Fibroblast of pulmonary artery (primary cell): ENCODE data around the gene PEAK3.

Experiments used
- DNase-seq: peaks from one replicate; pipeline ENCODE4 v3.0.0-alpha.2; 2010; ENCODE audit warnings: low read depth
- H3K4me3 ChIP-seq: replicated peaks from 2 replicates; pipeline ENCODE4 v1.5.1; 2011; ENCODE audit warnings: low read depth, mild to moderate bottlenecking, control low read depth, low read length, moderate library complexity
- TF ChIP-seq, protein P1 (sequence below): IDR thresholded peaks from 2 replicates; pipeline ENCODE4 v1.5.1; 2011; ENCODE audit warnings: mild to moderate bottlenecking, control low read depth, low read length, inconsistent platforms; ENCODE audit errors: missing control alignments

Gene PEAK3

DNA sequence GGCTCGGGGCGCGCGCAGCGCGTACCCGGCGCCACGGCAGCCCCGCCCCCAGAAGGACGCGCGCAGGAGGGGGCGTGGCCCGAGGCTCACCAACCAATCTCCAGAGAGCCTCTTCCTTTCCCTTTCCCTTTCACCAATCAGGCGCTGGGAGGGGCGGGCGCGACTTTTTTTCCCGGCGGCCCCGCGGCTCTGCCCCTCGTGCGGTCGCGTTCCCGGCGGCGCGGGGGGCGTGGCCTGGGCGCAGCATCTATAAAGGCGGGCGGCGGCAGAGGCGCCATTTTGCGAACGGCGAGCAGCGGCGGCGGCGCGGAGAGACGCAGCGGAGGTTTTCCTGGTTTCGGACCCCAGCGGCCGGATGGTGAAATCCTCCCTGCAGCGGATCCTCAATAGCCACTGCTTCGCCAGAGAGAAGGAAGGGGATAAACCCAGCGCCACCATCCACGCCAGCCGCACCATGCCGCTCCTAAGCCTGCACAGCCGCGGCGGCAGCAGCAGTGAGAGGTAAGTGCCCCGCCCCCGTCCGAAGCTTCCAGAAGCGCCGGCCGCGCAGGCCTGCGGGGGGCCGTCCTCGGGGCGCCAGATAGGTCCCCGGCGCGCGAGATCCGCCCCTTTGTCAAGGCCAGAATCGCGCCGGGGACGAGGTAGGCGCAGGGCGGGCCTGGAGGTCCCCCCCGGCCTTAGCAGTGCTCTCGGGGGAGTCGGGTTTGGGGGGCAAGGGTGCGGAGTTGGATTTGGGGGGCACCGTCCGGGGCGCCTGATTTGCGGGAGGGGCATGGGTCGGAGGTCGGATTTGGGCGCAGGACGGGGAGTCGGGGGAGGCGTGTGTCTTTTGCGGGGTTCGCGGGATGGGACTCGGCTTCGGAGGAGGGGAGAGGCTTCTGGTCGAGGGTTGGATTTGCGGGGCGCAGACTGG is 12.5 kb downstream of the PEAK3 start:
- peak; percentile 97 for DNase-seq
- peak overlapping the region; percentile 97 for H3K4me3 ChIP-seq
- TF ChIP-seq, protein P1, sequence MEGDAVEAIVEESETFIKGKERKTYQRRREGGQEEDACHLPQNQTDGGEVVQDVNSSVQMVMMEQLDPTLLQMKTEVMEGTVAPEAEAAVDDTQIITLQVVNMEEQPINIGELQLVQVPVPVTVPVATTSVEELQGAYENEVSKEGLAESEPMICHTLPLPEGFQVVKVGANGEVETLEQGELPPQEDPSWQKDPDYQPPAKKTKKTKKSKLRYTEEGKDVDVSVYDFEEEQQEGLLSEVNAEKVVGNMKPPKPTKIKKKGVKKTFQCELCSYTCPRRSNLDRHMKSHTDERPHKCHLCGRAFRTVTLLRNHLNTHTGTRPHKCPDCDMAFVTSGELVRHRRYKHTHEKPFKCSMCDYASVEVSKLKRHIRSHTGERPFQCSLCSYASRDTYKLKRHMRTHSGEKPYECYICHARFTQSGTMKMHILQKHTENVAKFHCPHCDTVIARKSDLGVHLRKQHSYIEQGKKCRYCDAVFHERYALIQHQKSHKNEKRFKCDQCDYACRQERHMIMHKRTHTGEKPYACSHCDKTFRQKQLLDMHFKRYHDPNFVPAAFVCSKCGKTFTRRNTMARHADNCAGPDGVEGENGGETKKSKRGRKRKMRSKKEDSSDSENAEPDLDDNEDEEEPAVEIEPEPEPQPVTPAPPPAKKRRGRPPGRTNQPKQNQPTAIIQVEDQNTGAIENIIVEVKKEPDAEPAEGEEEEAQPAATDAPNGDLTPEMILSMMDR, result no peak

DNA sequence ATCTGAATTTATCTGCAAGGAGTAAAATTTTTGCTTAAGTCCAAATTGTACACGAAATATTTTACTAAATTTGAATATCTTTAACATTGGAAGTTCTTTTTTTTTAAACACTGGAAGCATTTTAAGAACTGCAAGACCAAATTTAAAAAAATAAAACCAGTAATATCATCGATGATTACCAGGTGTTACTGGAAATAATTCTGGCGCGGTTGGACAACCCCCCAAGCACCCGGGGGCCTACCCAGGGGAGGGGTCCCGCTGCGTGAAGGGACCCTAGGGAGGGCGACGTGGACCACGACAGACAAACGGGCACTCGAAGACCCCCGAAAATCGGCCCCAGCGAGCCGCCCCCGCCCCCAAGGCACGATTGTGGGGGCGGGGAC is 13.1 kb downstream of the PEAK3 start:
- peak overlapping the region; percentile 68 for H3K4me3 ChIP-seq
- DNase-seq, result no peak
- TF ChIP-seq, protein P1, result no peak

DNA sequence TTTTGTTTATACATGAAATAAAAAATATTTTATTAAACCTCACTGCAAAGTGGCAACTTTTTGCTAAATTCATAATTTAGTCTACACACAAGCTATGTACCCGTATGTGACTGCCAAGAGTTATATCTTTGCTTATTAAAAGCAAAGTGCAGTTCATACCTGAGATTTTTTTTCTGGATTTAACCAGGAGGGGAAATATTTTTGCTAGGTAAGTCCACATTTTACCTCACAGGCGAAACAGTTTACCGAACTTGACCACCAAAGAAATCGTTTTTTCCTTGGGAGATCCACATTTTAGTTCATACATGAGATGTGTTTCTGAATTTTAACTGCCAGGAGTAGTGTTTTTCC is 13.5 kb downstream of the PEAK3 start:
- DNase-seq, result no peak
- TF ChIP-seq, protein P1, result no peak
- peak overlapping the region; percentile 68 for H3K4me3 ChIP-seq

DNA sequence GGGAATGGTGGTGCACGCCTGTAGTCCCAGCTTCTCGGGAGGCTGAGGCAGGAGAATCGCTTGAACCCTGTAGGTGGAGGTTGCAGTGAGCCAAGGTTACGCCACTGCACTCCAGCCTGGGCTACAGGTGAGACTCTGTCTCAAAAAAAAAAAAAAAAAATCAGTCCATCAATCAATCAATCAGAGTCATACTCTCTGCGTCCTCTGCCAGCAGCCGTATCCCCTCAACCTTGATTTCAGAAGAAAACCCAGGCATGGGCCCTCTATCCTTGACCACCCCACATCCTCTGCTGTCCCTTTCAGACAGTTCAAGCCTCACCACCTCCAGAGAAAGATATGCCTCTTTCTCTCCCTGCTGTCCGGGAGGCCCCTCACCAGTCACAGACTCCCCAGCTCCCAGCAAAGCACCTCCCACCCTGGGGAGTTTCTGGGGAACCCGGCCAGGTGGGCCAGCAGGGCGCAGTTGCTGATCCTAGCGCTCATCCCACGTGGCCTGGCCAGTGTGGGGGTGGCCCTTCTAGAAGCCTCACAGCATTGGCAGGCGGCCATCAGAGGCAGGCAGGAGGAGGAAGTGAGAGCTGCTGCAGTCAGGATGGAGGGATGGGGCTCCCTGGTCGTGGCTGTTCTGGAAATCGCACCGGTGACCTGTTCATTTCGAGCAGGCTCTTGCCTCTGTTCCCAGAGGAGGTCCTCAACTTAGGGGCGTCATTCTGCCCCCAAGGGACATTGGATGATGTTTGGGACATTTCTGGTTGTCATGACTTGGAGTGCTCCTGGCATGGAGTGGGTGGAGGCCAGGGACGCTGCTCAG is 15.6 kb downstream of the PEAK3 start:
- no peak overlapping the region for H3K4me3 ChIP-seq
- DNase-seq, result peak; percentile 82
- TF ChIP-seq, protein P1, result no peak

DNA sequence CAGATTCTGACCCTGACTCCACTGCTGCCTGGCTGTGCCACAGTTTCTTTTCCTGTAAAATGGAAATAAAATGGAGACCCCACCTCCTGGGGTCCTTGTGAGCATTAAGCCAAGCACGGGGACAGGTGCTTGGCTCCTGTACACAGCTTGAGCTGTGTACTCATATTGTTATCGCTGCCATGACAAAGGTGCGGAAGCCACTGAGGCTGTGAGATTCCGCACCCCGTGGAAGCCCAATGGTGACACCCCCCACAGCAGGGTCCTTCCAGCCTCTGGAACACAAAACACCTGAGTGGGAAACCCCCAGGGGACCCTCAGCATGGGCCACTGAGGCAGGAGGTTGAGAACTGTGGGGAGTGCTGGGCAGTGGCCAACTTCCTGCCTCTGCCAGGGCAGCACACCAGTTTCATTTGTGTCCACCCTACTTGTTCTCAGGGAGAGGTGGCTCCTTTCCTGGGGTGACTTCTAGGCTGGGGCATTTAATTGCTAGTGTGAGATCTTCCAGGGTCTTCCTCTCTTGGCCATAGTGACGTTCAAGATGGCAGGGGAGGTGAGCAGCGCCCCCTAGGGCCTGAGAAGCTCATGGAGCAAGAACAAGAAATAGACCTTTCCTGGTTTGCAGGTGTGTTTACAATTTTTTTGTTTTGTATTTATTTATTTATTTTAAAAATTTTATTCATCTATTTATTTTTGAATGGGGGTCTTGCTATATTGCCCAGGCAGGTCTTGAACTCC is 20.4 kb downstream of the PEAK3 start:
- H3K4me3 ChIP-seq, result no peak overlapping the region
- peak; percentile 38 for DNase-seq
- TF ChIP-seq, protein P1, result peak; percentile 67

DNA sequence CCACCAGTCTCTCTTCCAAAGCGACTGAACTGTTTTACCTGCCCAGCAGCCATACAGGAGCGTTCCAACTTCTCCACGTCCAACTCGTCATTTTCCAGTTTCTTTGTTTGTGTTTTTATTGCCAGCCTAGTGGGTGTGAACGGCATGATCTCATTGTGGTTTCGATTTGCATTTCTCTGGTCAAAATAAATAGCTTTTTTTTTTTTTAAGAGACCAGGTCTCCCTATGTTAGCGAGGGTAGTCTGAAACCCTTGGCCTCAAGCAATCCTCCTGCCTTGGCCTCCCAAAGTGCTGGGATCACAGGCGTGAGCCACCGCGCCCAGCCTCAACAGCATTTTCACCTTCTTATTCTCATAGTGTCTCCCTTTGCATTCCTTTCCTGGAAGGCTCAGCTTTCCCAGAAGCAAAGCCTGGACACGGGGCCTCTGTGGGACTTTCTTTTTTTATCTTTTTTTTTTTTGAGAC is 21.6 kb downstream of the PEAK3 start:
- TF ChIP-seq, protein P1, result no peak
- H3K4me3 ChIP-seq, result no peak overlapping the region
- no peak for DNase-seq
